K562 (cell line): ENCODE measurements around the gene CSNK1D. TPM values are rescaled to one million over a fixed set of nuclear protein-coding genes. Genes with fewer than 3 reads are reported as not detected.

Experiments used
- BMI1 ChIP-seq: fragments of 150-350 bp; IDR thresholded peaks from 2 replicates; pipeline ENCODE4 v1.6.1; 2014; ENCODE audit warnings: low read length
- TAL1 ChIP-seq: fragments of 450-650 bp; IDR thresholded peaks from 2 replicates; pipeline ENCODE4 v1.6.1; 2016; ENCODE audit warnings: mild to moderate bottlenecking
- ZNF407 ChIP-seq: fragments of 450-650 bp; IDR thresholded peaks from 2 replicates; pipeline ENCODE4 v1.6.1; 2016; ENCODE audit warnings: low read depth
- ZNF77 ChIP-seq: fragments of 250-450 bp; sonication (Bioruptor Pico); IDR thresholded peaks from 2 replicates; pipeline ENCODE4 v1.5.0; 2020
- polyA plus RNA-seq, 8 experiments: library from polyadenylated mRNA; depleted of rRNA in 4 of 8; stranded (reverse) in 5 of 8; unstranded in 3 of 8; fragments of >200 nt; fragmentation: Nextera tagmentation in 2 of 8; fragmentation: Illumina TruSeq in 1 of 8; extraction: Ambion mirVana in 2 of 8; extraction: Trizol in 1 of 8; gene quantifications; 2 replicates each; pipeline versions ENCODE4 v1.2.1 to v1.2.3, GENCODE V29; 2011 to 2014; ENCODE audit warnings: inconsistent platforms in 1 of 8, missing spikeins in 1 of 8
- total RNA-seq, 7 experiments: library from RNA; depleted of rRNA in 6 of 7; stranded (reverse); fragments of >200 nt in 6 of 7; fragmentation: Illumina TruSeq in 2 of 7; extraction: Trizol in 2 of 7; gene quantifications; 2 replicates each; pipeline versions ENCODE4 v1.2.1 to v1.2.3, GENCODE V29; 2011 to 2021; ENCODE audit warnings: low replicate concordance in 1 of 7

Gene CSNK1D
- total and polyA plus RNA-seq, 9 of the 15 experiments (the other 6 are each of a cell fraction or from before 2014, with no cell fraction given): 6.5 to 133 (median 41.3) TPM

GRCh38 chr17:82241183-82241925 lies 32.1 kb downstream of the CSNK1D start (continued):
- TF ChIP-seq ZNF407 (no peak), ZNF77 (CRISPR knock-in tag) (no peak), TAL1 (no peak), BMI1 (no peak)
